HepG2 (cell line): Measurements from ENCODE around the gene SPC24. TPM values are rescaled to one million over a fixed set of nuclear protein-coding genes. Genes with fewer than 3 reads are reported as not detected.
A peak's percentile ranks its signal among the peaks of the same experiment; 100 is the strongest.

Source experiments
- ATF7-NPFF ChIP-seq: sonication (generic); formaldehyde crosslinking; IDR thresholded peaks from 2 replicates; pipeline ENCODE4 v1.8.1; 2023; ENCODE audit warnings: mild to moderate bottlenecking, low read depth, missing genetic modification reagents, moderate library complexity
- GATA4 ChIP-seq: sonication (generic); IDR thresholded peaks from 2 replicates; pipeline ENCODE4 v1.6.1; 2016; ENCODE audit warnings: antibody characterized with exemption, low read depth, borderline replicate concordance
- KDM2A ChIP-seq: sonication (generic); formaldehyde crosslinking; IDR thresholded peaks from 2 replicates; pipeline ENCODE4 v1.4.0; 2020; ENCODE audit warnings: low read depth, missing genetic modification reagents, borderline replicate concordance
- KLF12 ChIP-seq: sonication (generic); formaldehyde crosslinking; IDR thresholded peaks from 2 replicates; pipeline ENCODE4 v1.4.0; 2020; ENCODE audit warnings: missing genetic modification reagents, borderline replicate concordance
- MIXL1 ChIP-seq: IDR thresholded peaks from 2 replicates; pipeline ENCODE4 v1.6.1; 2016
- MTF1 ChIP-seq: sonication (generic); formaldehyde crosslinking; IDR thresholded peaks from 2 replicates; pipeline ENCODE4 v1.5.0; 2020; ENCODE audit warnings: missing genetic modification reagents
- NRL ChIP-seq: sonication (generic); formaldehyde crosslinking; IDR thresholded peaks from 2 replicates; pipeline ENCODE4 v1.5.0; 2020; ENCODE audit warnings: missing genetic modification reagents, mild to moderate bottlenecking, moderate library complexity, borderline replicate concordance
- SCMH1 ChIP-seq: sonication (generic); formaldehyde crosslinking; IDR thresholded peaks from 2 replicates; pipeline ENCODE4 v1.9.0; 2021; ENCODE audit warnings: missing genetic modification reagents, mild to moderate bottlenecking, borderline replicate concordance
- SMAD9 ChIP-seq: sonication (generic); formaldehyde crosslinking; IDR thresholded peaks from 2 replicates; pipeline ENCODE4 v1.5.1; 2020; ENCODE audit warnings: mild to moderate bottlenecking, missing genetic modification reagents
- XRCC5 ChIP-seq: fragments of 200-400 bp; formaldehyde crosslinking; optimal IDR thresholded peaks from 2 replicates; pipeline ENCODE3; 2017; ENCODE audit warnings: mild to moderate bottlenecking, low read length
- ZFP37 ChIP-seq: sonication (generic); formaldehyde crosslinking; IDR thresholded peaks from 2 replicates; pipeline ENCODE4 v1.4.0; 2020; ENCODE audit warnings: missing genetic modification reagents, borderline replicate concordance
- ZNF230 ChIP-seq: sonication (generic); formaldehyde crosslinking; IDR thresholded peaks from 2 replicates; pipeline ENCODE4 v1.4.0; 2020; ENCODE audit warnings: mild to moderate bottlenecking, missing genetic modification reagents
- ZNF703 ChIP-seq: sonication (generic); formaldehyde crosslinking; IDR thresholded peaks from 2 replicates; pipeline ENCODE4 v1.5.1; 2020; ENCODE audit warnings: missing genetic modification reagents, mild to moderate bottlenecking, moderate library complexity, borderline replicate concordance
- ZSCAN31 ChIP-seq: sonication (generic); formaldehyde crosslinking; IDR thresholded peaks from 2 replicates; pipeline ENCODE4 v1.5.0; 2020; ENCODE audit warnings: low read depth, mild to moderate bottlenecking, missing genetic modification reagents
- polyA plus RNA-seq, 8 experiments: library from polyadenylated mRNA; depleted of rRNA in 3 of 8; stranded (reverse) in 7 of 8; unstranded in 1 of 8; fragments of >200 nt; fragmentation: Illumina TruSeq in 4 of 8; extraction: Trizol in 4 of 8; gene quantifications; 2 replicates each; pipeline versions ENCODE4 v1.2.1 to v1.2.3, GENCODE V29; 2011 to 2016; ENCODE audit warnings: low read depth in 4 of 8, missing spikeins in 1 of 8, mixed read lengths in 1 of 8; ENCODE audit not compliant: insufficient read depth in 1 of 8
- total RNA-seq, 5 experiments: library from RNA; depleted of rRNA; stranded (reverse); fragments of >200 nt; fragmentation: Illumina TruSeq; extraction: Trizol; gene quantifications; 2 replicates each; pipeline ENCODE4 v1.2.3, GENCODE V29; 2016; ENCODE audit warnings: low read depth in 1 of 5
- TF ChIP-seq, protein P1 (sequence below): IDR thresholded peaks from 2 replicates; pipeline ENCODE4 v1.6.1; 2016; ENCODE audit warnings: control low read depth
- TF ChIP-seq, protein P2 (sequence below): IDR thresholded peaks from 2 replicates; pipeline ENCODE4 v1.6.1; 2016; ENCODE audit warnings: mild to moderate bottlenecking
- TF ChIP-seq, protein P3 (sequence below): sonication (generic); formaldehyde crosslinking; IDR thresholded peaks from 2 replicates; pipeline ENCODE4 v1.5.1; 2020; ENCODE audit warnings: mild to moderate bottlenecking, missing genetic modification reagents, moderate library complexity
- TF ChIP-seq, protein P4 (sequence below): sonication (generic); formaldehyde crosslinking; IDR thresholded peaks from 2 replicates; pipeline ENCODE4 v1.5.1; 2020; ENCODE audit warnings: mild to moderate bottlenecking, missing genetic modification reagents, moderate library complexity

The SPC24 gene
- total and polyA plus RNA-seq, 2 of the 13 experiments (the other 11 are each of a cell fraction or from before 2014, with no cell fraction given) = 10.0 to 46.2 TPM

DNA sequence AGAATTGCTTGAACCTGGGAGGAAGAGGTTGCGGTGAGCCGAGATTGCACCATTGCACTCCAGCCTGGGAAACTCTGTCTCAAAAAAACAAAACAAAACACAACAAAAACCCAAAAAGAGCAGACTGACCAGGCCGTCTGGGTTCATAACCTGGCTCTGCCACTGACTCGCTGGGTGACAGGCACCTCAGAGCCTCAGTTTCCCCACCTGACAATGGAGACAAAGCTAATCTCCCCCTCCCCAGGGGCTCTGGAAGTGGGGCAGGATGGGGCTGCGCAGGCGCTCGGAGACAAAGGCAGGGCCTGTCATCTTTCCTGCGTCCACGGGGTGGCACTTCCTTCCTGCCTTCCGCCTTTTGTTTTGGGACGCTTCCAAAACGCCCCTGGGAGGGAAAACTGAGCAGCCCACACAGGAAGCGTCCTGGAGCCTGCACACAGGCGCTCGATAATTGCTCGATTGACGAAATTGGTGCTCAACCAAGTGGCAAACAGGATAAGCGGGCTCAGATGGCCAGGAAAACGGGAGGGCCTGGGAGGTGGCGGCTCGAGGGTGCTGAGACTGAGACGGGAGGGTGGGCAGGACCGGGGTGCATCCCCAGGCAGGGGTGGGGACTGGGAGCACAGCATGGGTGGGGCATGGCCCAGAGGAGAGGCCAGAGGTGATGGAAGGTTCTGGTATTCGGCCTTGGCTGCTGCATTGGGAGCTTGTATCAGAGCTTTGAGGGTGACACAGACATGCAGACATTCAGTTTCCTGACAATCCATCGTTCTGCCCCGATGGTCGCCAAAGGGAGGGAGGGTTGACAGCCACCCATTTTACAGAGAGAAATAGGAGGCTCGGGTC is 17.8 kb downstream of the SPC24 start (continued):
- TF ChIP-seq, protein P1, sequence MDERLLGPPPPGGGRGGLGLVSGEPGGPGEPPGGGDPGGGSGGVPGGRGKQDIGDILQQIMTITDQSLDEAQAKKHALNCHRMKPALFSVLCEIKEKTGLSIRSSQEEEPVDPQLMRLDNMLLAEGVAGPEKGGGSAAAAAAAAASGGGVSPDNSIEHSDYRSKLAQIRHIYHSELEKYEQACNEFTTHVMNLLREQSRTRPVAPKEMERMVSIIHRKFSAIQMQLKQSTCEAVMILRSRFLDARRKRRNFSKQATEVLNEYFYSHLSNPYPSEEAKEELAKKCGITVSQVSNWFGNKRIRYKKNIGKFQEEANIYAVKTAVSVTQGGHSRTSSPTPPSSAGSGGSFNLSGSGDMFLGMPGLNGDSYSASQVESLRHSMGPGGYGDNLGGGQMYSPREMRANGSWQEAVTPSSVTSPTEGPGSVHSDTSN (CRISPR knock-in tag) = no peak
- TF ChIP-seq SMAD9 (no peak), ZFP37 (CRISPR knock-in tag) (no peak), XRCC5 (peak; percentile 35), KLF12 (CRISPR knock-in tag) (no peak), NRL (CRISPR knock-in tag) (no peak), KDM2A (CRISPR knock-in tag) (peak; percentile 74), ATF7-NPFF (CRISPR knock-in tag) (no peak), ZNF230 (CRISPR knock-in tag) (no peak), SCMH1 (CRISPR knock-in tag) (no peak), ZSCAN31 (CRISPR knock-in tag) (no peak; the same call in 1 of the 2 replicates), MIXL1 (CRISPR knock-in tag) (0 out of 2 replicates have a peak, but pooled peaks have one; percentile 20), ZNF703 (CRISPR knock-in tag) (no peak), GATA4 (no peak), MTF1 (CRISPR knock-in tag) (no peak)
- TF ChIP-seq, protein P2, sequence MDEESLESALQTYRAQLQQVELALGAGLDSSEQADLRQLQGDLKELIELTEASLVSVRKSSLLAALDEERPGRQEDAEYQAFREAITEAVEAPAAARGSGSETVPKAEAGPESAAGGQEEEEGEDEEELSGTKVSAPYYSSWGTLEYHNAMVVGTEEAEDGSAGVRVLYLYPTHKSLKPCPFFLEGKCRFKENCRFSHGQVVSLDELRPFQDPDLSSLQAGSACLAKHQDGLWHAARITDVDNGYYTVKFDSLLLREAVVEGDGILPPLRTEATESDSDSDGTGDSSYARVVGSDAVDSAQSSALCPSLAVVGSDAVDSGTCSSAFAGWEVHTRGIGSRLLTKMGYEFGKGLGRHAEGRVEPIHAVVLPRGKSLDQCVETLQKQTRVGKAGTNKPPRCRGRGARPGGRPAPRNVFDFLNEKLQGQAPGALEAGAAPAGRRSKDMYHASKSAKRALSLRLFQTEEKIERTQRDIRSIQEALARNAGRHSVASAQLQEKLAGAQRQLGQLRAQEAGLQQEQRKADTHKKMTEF = peak; percentile 51; the same call in 1 of the 2 replicates
- TF ChIP-seq, protein P3, sequence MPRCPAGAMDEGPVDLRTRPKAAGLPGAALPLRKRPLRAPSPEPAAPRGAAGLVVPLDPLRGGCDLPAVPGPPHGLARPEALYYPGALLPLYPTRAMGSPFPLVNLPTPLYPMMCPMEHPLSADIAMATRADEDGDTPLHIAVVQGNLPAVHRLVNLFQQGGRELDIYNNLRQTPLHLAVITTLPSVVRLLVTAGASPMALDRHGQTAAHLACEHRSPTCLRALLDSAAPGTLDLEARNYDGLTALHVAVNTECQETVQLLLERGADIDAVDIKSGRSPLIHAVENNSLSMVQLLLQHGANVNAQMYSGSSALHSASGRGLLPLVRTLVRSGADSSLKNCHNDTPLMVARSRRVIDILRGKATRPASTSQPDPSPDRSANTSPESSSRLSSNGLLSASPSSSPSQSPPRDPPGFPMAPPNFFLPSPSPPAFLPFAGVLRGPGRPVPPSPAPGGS (CRISPR knock-in tag) = no peak
- TF ChIP-seq, protein P4, sequence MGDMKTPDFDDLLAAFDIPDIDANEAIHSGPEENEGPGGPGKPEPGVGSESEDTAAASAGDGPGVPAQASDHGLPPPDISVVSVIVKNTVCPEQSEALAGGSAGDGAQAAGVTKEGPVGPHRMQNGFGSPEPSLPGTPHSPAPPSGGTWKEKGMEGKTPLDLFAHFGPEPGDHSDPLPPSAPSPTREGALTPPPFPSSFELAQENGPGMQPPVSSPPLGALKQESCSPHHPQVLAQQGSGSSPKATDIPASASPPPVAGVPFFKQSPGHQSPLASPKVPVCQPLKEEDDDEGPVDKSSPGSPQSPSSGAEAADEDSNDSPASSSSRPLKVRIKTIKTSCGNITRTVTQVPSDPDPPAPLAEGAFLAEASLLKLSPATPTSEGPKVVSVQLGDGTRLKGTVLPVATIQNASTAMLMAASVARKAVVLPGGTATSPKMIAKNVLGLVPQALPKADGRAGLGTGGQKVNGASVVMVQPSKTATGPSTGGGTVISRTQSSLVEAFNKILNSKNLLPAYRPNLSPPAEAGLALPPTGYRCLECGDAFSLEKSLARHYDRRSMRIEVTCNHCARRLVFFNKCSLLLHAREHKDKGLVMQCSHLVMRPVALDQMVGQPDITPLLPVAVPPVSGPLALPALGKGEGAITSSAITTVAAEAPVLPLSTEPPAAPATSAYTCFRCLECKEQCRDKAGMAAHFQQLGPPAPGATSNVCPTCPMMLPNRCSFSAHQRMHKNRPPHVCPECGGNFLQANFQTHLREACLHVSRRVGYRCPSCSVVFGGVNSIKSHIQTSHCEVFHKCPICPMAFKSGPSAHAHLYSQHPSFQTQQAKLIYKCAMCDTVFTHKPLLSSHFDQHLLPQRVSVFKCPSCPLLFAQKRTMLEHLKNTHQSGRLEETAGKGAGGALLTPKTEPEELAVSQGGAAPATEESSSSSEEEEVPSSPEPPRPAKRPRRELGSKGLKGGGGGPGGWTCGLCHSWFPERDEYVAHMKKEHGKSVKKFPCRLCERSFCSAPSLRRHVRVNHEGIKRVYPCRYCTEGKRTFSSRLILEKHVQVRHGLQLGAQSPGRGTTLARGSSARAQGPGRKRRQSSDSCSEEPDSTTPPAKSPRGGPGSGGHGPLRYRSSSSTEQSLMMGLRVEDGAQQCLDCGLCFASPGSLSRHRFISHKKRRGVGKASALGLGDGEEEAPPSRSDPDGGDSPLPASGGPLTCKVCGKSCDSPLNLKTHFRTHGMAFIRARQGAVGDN = peak; percentile 80
